ENCODE measurements around the gene XPOT.
A peak's percentile ranks its signal among the peaks of the same experiment; 100 is the strongest.

The XPOT gene

DNA sequence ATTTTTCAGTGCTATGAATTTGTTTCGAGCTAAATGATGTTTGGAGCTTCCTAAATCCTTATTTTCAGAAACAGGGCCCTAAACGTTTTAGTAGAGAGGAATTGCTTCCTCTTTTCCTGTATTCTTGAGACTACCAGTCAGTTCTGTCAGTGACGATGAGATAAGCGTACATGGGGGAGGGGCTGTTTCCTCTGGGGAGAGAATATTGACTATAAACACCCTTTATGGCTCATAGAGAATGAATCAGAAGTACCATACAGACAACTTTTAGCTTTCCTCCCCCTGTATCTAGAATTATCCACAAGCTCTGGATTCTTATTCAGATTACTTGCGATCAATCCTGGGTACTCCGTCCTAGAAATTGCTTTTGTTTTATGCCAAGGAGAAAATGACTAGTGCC, 52.8 kb downstream of the XPOT start:
- Histone ChIP-seq H3K27me3 (ENCODE audit: control insufficient read depth, insufficient read depth, low read length) (no peaks in the 10 kb centered on the region), H3K9me3 (ENCODE audit: control insufficient read depth, low read length) (no peaks in the 10 kb centered on the region), H3K4me1 (ENCODE audit: control insufficient read depth, insufficient read depth, low read length) (peaks cover 9% of the 10 kb centered on the region), H3K4me3 (ENCODE audit: low read length) (no peak overlapping the region), H3K9ac (ENCODE audit: low read length) (no peak overlapping the region), H3K36me3 (ENCODE audit: control insufficient read depth, insufficient read depth, low read length) (no peaks in the 10 kb centered on the region)

DNA sequence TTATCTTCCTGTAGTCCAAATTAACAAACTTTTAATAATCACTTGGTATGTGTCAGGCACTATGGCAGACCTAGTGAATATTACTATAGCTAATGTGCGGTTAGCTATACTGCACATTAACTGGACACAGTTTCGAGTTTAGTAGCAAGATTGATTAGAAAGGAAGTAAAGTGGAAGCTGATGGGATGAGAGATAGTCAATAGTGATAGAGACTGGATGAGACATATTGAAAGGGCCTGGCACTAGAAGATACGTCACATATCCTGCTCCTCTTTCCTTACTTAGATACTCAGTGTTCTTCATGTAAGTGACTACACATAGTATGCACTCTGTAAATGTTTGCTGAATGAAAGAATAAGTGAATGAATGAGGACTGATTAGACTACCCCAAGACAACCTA, 53.3 kb downstream of the XPOT start:
- Histone ChIP-seq H3K4me3 (ENCODE audit: low read length) (no peak overlapping the region), H3K9me3 (ENCODE audit: control insufficient read depth, low read length) (no peaks in the 10 kb centered on the region), H3K36me3 (ENCODE audit: control insufficient read depth, insufficient read depth, low read length) (no peaks in the 10 kb centered on the region), H3K9ac (ENCODE audit: low read length) (no peak overlapping the region), H3K27me3 (ENCODE audit: control insufficient read depth, insufficient read depth, low read length) (no peaks in the 10 kb centered on the region), H3K4me1 (ENCODE audit: control insufficient read depth, insufficient read depth, low read length) (peaks cover 9% of the 10 kb centered on the region)

DNA sequence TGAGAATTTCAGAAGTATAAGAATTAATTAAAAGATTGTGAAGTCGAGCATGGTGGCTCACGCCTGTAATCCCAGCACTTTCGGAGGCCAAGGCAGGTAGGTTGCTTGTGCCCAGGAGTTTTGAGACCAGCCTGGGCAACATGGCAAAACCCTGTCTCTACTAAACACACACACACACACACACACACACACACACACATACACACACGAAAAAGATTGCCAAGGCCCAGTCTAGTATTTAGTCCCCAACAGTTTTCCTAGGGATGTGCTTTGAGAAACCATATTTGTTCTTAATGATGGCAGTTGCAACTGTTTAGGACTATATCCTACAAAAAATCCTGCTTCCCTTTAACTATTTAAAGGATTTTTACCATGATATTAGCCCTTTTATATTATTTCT, 53.7 kb downstream of the XPOT start:
- H3K36me3 ChIP-seq (ENCODE audit: control insufficient read depth, insufficient read depth, low read length), result no peaks in the 10 kb centered on the region

DNA sequence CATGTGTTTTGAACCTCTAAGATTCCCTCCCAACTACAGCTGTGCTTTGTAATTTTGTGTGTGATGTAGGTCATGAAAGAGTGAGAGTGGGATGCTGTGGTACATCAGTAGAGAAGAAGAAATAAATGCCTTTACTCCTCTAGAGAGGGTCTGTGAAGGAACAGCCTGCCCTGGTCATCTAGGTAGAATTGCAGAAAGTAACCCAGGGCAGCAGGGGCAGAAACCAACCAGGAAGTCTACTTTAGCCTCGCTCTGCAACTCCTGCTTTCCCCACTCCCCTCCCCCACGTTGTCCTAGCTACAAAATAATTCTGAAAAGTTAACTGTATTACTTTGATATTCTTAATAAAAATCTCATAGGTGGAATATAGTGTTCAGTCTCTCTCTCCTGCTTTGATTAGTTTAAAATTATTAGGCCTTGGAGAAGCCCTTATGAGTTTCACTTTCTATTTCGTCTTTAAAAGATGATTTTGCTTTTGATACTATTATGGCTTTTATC, 55.3 kb downstream of the XPOT start:
- no peak overlapping the region for H3K4me3 ChIP-seq (ENCODE audit: low read length)
- H3K9me3 ChIP-seq (ENCODE audit: control insufficient read depth, low read length), result no peaks in the 10 kb centered on the region
- peak overlapping the region; percentile 44 for H3K9ac ChIP-seq (ENCODE audit: low read length)
- peaks cover 9% of the 10 kb centered on the region for H3K4me1 ChIP-seq (ENCODE audit: control insufficient read depth, insufficient read depth, low read length)
- H3K27me3 ChIP-seq (ENCODE audit: control insufficient read depth, insufficient read depth, low read length), result no peaks in the 10 kb centered on the region
- H3K36me3 ChIP-seq (ENCODE audit: control insufficient read depth, insufficient read depth, low read length), result no peaks in the 10 kb centered on the region

More for the DNA sequence above, 53.7 kb downstream of the XPOT start:
- no peak overlapping the region for H3K9ac ChIP-seq (ENCODE audit: low read length)
- H3K4me1 ChIP-seq (ENCODE audit: control insufficient read depth, insufficient read depth, low read length), result peaks cover 9% of the 10 kb centered on the region
- H3K27me3 ChIP-seq (ENCODE audit: control insufficient read depth, insufficient read depth, low read length), result no peaks in the 10 kb centered on the region
- no peak overlapping the region for H3K4me3 ChIP-seq (ENCODE audit: low read length)
- no peaks in the 10 kb centered on the region for H3K9me3 ChIP-seq (ENCODE audit: control insufficient read depth, low read length)

DNA sequence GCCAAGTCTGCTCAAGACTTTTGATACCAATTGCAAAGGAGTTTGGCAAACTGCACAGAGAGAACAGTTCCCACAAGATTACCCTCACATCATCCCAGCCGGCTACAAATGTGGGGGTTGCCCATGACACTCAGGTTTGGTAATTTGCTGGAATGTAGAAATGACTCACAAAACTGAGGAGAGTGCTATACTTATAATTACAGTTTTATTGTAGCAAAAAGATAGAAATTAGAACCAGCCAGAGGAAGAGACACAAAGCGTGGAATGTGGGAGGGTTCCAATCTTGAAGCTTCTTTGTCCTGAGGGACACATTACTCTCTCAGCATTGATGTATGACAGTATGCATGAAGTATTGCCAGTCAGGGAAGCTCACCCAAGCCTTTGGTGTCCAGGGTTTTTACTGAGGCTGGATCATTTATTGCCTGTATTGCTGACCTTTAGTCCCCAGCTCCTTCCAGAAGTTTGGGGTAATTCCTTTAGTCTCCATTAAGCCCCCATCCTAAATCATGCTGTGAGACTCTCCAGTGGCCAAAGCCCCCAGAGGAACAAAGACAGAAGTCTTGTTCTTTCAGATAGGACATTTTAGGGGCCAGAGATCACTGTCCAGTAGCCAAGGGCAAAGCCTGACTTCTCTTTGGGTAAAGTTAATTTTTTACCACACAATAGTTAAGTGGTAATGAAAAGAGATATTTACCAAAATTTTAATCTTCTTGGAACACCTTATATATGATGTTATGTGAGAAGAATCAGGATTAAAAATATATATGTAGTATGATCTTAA, 57.6 kb downstream of the XPOT start:
- Histone ChIP-seq H3K36me3 (ENCODE audit: control insufficient read depth, insufficient read depth, low read length) (no peaks in the 10 kb centered on the region), H3K9me3 (ENCODE audit: control insufficient read depth, low read length) (no peaks in the 10 kb centered on the region), H3K9ac (ENCODE audit: low read length) (no peak overlapping the region), H3K27me3 (ENCODE audit: control insufficient read depth, insufficient read depth, low read length) (no peaks in the 10 kb centered on the region), H3K4me1 (ENCODE audit: control insufficient read depth, insufficient read depth, low read length) (peaks cover 9% of the 10 kb centered on the region), H3K4me3 (ENCODE audit: low read length) (no peak overlapping the region)

- Histone ChIP-seq H3K4me3 (ENCODE audit: low read length) (no peak overlapping the region), H3K36me3 (ENCODE audit: control insufficient read depth, insufficient read depth, low read length) (no peaks in the 10 kb centered on the region), H3K4me1 (ENCODE audit: control insufficient read depth, insufficient read depth, low read length) (no peaks in the 10 kb centered on the region), H3K9ac (ENCODE audit: low read length) (no peak overlapping the region), H3K27me3 (ENCODE audit: control insufficient read depth, insufficient read depth, low read length) (no peaks in the 10 kb centered on the region), H3K9me3 (ENCODE audit: control insufficient read depth, low read length) (no peaks in the 10 kb centered on the region)
Measured at GRCh38 chr12:64466178-64466577, 62.0 kb downstream of the XPOT start.

DNA sequence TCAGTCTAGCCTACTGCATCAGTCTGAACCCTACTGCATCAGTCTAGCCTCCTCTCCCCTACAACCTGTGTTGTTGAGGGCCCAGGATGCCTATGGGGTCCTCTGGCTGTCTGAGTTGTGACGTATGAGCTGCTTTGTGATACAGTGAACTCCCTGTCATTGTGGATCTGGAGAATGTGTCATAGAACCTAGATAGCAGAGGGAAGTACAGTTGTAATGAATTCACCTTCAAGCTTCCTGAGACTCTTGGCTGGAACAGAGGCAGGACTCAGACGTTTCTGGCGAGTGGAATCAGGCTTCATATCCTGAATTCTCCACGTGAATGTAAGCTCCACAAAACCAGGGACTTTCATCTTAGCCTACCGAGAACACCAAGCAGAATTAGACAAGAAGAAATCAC, 64.8 kb downstream of the XPOT start:
- H3K9me3 ChIP-seq (ENCODE audit: control insufficient read depth, low read length), result no peaks in the 10 kb centered on the region
- no peaks in the 10 kb centered on the region for H3K4me1 ChIP-seq (ENCODE audit: control insufficient read depth, insufficient read depth, low read length)
- H3K9ac ChIP-seq (ENCODE audit: low read length), result no peak overlapping the region
- H3K27me3 ChIP-seq (ENCODE audit: control insufficient read depth, insufficient read depth, low read length), result no peaks in the 10 kb centered on the region
- no peak overlapping the region for H3K4me3 ChIP-seq (ENCODE audit: low read length)
- H3K36me3 ChIP-seq (ENCODE audit: control insufficient read depth, insufficient read depth, low read length), result no peaks in the 10 kb centered on the region

DNA sequence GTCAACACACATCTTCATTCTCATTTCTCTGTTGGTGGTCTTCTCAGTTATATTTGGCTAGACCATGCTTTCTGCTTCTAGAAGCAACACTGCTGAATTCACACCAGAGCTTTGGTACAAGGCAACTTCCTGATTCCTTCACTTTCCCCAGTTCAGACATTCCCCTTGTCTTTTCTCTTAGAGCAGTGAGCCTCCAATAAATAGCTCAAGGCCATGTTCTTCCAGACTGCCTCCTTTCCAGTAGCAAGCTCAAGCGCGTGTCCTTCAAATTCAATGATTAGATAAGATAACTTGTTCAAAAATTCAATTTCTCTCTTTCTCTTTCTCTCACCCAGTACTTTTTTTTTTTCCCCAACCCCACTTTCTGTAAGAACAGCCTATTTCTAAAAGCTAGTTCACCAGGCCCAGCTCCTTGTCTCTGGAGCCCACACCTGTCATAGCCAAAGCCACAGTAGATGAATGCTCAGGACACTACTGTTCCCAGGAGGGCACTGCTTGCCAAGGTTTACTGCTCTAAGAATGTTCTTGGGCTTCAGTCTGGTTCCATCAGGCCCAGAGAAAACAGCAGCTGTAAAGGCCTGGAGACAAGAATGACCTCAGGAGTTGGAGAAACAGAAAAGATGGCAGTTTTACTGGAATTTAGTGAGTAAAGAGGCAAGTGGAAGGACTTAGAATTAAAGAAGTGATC, 65.4 kb downstream of the XPOT start:
- H3K9me3 ChIP-seq (ENCODE audit: control insufficient read depth, low read length), result no peaks in the 10 kb centered on the region
- H3K4me1 ChIP-seq (ENCODE audit: control insufficient read depth, insufficient read depth, low read length), result no peaks in the 10 kb centered on the region
- no peaks in the 10 kb centered on the region for H3K27me3 ChIP-seq (ENCODE audit: control insufficient read depth, insufficient read depth, low read length)
- no peak overlapping the region for H3K4me3 ChIP-seq (ENCODE audit: low read length)
- H3K9ac ChIP-seq (ENCODE audit: low read length), result no peak overlapping the region
- H3K36me3 ChIP-seq (ENCODE audit: control insufficient read depth, insufficient read depth, low read length), result no peaks in the 10 kb centered on the region

DNA sequence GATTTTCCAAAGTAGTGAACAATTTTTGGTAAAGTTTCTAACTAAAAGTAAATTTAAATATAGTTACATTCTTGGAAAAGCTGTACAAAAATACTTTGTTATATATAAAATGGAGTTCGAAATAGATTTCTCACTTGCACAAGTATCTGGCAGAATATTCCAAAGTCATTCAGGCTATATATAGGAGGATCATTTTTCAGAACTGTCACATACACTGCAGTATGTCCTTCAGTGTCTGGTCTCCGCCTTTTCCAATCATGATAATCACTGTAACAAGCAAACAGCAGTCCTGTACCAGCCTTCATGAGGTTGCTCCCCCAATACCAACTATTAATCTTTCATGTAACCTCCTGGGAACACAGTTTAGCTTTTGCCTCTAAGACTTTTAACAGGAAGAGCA, 66.3 kb downstream of the XPOT start:
- no peaks in the 10 kb centered on the region for H3K9me3 ChIP-seq (ENCODE audit: control insufficient read depth, low read length)
- H3K4me1 ChIP-seq (ENCODE audit: control insufficient read depth, insufficient read depth, low read length), result no peaks in the 10 kb centered on the region
- H3K4me3 ChIP-seq (ENCODE audit: low read length), result no peak overlapping the region
- H3K27me3 ChIP-seq (ENCODE audit: control insufficient read depth, insufficient read depth, low read length), result no peaks in the 10 kb centered on the region
- H3K36me3 ChIP-seq (ENCODE audit: control insufficient read depth, insufficient read depth, low read length), result peaks cover 4% of the 10 kb centered on the region
- H3K9ac ChIP-seq (ENCODE audit: low read length), result no peak overlapping the region

DNA sequence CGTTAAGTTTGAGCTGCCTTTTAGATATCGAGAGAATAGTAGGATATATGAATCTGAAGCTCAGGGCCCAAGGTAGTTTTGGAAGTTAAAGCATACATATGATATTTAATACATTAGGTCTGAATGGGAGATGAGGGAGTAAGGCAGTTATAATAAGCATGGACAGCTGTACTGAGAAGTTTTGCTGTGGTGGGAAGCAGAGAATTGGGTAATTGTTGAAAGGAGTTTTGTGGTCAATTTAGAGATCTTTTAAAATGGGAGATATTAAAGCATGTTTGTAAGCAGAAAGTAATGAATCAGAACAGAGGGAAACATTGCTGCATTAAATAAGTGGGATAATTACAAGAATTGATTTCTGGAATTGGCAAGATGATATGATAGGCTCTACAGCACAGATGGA, 69.0 kb downstream of the XPOT start:
- H3K27me3 ChIP-seq (ENCODE audit: control insufficient read depth, insufficient read depth, low read length), result no peaks in the 10 kb centered on the region
- no peak overlapping the region for H3K9ac ChIP-seq (ENCODE audit: low read length)
- no peak overlapping the region for H3K4me3 ChIP-seq (ENCODE audit: low read length)
- H3K9me3 ChIP-seq (ENCODE audit: control insufficient read depth, low read length), result no peaks in the 10 kb centered on the region
- peaks cover 5% of the 10 kb centered on the region for H3K36me3 ChIP-seq (ENCODE audit: control insufficient read depth, insufficient read depth, low read length)
- H3K4me1 ChIP-seq (ENCODE audit: control insufficient read depth, insufficient read depth, low read length), result no peaks in the 10 kb centered on the region

DNA sequence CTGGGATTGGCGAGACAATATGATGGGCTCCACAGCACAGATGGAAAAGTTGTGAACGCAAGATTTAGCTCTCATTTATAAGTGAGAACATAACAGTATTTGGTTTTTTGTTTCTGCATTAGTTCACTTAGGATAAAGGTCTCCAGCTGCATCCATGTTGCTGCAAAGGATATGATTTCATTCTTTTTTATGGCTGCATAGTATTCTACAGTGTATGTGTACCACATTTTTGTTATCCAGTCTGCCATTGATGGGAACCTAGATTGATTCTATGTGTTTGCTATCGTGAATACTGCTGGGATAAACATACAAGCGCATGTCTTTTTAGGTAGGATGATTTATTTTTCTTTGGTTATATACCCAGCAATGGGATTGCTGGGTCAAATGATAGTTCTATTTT, 71.3 kb downstream of the XPOT start:
- no peaks in the 10 kb centered on the region for H3K27me3 ChIP-seq (ENCODE audit: control insufficient read depth, insufficient read depth, low read length)
- no peaks in the 10 kb centered on the region for H3K9me3 ChIP-seq (ENCODE audit: control insufficient read depth, low read length)
- no peak overlapping the region for H3K4me3 ChIP-seq (ENCODE audit: low read length)
- H3K9ac ChIP-seq (ENCODE audit: low read length), result no peak overlapping the region
- no peaks in the 10 kb centered on the region for H3K4me1 ChIP-seq (ENCODE audit: control insufficient read depth, insufficient read depth, low read length)
- H3K36me3 ChIP-seq (ENCODE audit: control insufficient read depth, insufficient read depth, low read length), result peaks cover 5% of the 10 kb centered on the region

- peaks cover 5% of the 10 kb centered on the region for H3K36me3 ChIP-seq (ENCODE audit: control insufficient read depth, insufficient read depth, low read length)
- H3K4me3 ChIP-seq (ENCODE audit: low read length), result no peak overlapping the region
- no peaks in the 10 kb centered on the region for H3K9me3 ChIP-seq (ENCODE audit: control insufficient read depth, low read length)
- H3K4me1 ChIP-seq (ENCODE audit: control insufficient read depth, insufficient read depth, low read length), result no peaks in the 10 kb centered on the region
- no peaks in the 10 kb centered on the region for H3K27me3 ChIP-seq (ENCODE audit: control insufficient read depth, insufficient read depth, low read length)
- H3K9ac ChIP-seq (ENCODE audit: low read length), result no peak overlapping the region
Measured at GRCh38 chr12:64476844-64477243, 72.7 kb downstream of the XPOT start.
